Prostate gland (tissue), 2 donors: Measurements from ENCODE around the gene NRARP.

Experiments
- CTCF ChIP-seq, 4 experiments: fragments of 200-600 bp in 2 of 4; fragments of 450-650 bp in 2 of 4; sonication (generic) in 2 of 4; IDR thresholded peaks; 1 replicate in 3 of 4; 2 replicates in 1 of 4; pipeline ENCODE4 v1.5.1; 2016 to 2019; ENCODE audit warnings: antibody characterized with exemption in 4 of 4, mild to moderate bottlenecking in 2 of 4, moderate library complexity in 2 of 4
- POLR2A ChIP-seq: fragments of 450-650 bp; IDR thresholded peaks from one replicate; pipeline ENCODE4 v1.6.1; 2016; ENCODE audit warnings: antibody characterized with exemption, mild to moderate bottlenecking
- POLR2AphosphoS5 ChIP-seq: sonication (generic); formaldehyde crosslinking; IDR thresholded peaks from one replicate; pipeline ENCODE4 v1.6.1; 2017; ENCODE audit warnings: antibody characterized with exemption

- peak; percentile 7 for TF ChIP-seq POLR2A
- TF ChIP-seq CTCF (IDR thresholded peaks at IDR 0.05): peak in 2 of 4 experiments; percentile 23 to 26
- TF ChIP-seq POLR2AphosphoS5: peak; percentile 18
These were observed 3.2 kb upstream of the NRARP start for GRCh38 chr9:137305060-137305797.
